Measurements from ENCODE around the gene FOXRED1.

FOXRED1 gene

DNA sequence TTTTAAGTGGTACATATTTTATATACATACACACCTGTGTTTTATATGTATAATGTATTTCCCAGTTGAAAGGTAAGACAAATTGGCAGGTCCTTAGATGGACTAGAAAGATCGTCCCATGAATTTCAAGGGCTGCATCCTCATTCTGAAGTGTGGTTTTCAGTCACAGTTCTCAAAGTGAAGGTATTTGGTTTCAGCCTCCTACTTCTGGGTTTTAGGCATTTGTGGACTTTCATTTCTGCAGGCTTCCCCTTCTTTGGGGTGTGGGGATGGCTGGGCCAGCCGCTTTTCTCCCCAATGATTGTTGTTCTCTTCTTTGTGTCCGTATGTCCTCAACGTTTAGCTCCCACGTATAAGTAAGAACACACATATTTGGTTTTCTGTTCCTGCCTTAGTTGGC is 44.9 kb downstream of the FOXRED1 start:
- no peak for DNase-seq

GRCh38 chr11:126317432-126317755 is 48.4 kb downstream of the FOXRED1 start:
- no peak for DNase-seq

DNA sequence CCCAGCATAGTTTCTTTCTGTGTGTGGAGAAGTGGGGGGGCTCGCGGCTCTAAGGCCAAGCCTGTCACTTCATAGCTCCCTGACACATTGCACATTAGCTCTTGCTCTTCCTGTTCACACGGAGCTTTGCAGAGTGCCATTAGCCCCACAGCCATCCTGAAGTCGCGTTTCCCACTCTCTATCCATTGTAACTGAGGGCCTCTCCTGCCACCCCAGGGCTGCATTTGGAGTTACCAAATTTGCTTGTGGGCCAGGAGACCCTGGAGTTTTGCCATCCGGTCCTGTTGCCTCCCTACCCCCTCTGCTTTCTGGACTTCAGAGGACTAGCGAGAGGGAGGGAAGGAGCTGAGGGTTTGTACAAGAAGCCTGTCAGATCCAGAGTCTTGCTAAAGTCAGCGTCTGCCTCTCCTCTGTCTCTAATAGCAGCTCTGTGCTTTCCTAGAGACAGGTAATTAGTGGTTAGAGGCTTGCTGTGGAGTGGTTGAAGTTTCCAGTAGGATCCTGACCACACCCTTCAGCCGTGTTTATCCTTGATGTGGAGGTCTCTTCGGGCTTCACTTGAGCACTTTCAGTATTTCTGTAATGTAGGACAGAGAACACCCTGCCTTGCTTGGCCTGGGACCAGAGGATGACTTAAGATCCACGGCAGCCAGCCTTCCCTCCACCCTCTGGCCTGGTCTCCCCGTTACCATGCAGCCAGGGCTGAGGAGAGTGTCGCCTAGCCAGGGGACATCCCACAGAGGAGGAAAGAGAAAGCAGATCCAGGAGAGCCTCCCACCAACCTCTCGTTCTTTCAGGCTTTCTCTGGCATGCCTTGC is 49.0 kb downstream of the FOXRED1 start:
- peak; percentile 55 for DNase-seq

- DNase-seq, result peak; percentile 59
Observed at GRCh38 chr11:126318574-126319373, 49.8 kb downstream of the FOXRED1 start.

DNA sequence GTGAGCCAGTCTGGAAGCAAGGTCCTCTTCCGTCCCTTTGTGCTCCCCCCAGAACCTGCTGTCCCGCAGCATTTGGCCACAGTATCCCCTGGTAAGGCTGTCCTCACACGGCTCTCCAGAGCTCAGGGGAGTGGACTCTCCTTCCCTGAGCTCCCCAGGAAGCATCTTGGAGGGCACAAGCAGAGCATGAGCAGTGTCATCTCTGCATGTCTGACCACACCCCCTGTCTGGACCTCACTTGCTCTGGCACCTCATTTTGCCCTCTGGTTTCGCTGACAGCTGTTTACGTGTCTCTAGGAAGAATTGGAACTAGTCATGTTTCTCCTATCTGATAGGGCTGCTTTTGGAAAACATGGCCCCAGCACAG is 50.4 kb downstream of the FOXRED1 start:
- DNase-seq, result no peak

DNA sequence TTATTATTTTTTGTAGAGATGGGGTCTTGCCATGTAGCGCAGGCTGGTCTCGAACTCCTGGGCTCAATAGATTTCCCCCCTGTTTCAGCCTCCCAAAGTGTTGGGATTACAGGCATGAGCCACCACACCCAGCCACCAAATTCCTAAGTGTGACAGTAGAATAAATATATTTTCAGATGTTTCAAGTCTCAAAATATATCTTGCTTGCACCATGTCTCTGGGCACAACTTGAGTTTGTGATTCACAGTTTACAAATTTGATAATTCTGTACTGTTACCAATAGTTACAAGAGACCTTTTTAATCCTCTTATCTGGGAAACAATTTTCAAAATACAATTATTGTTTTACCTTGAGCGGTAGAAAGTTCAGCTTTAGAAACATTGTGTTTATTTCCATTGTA is 54.0 kb downstream of the FOXRED1 start:
- DNase-seq, result no peak

- no peak for DNase-seq
Observed at GRCh38 chr11:126327281-126328000, 58.5 kb downstream of the FOXRED1 start.
